ENCODE data around the gene DYSF. TPM values are rescaled to one million over a fixed set of nuclear protein-coding genes. Genes with fewer than 3 reads are reported as not detected.

The DYSF gene
- total RNA-seq, 1 donor from 2014 or later, result 11.1 TPM

- Mint-ChIP-seq H3K27me3 (ENCODE audit: unreplicated experiment) (peaks cover 6% of the 10 kb centered on the region), H3K9me3 (ENCODE audit: unreplicated experiment) (peaks cover 4% of the 10 kb centered on the region), H3K4me3 (ENCODE audit: unreplicated experiment) (peak overlapping the region; percentile 7), H3K4me1 (ENCODE audit: low read depth, unreplicated experiment) (peaks cover 39% of the 10 kb centered on the region), H3K27ac (ENCODE audit: unreplicated experiment) (peak overlapping the region; percentile 17), H3K36me3 (ENCODE audit: unreplicated experiment) (peaks cover 5% of the 10 kb centered on the region)
- TF ChIP-seq CTCF (IDR thresholded peaks at IDR 0.05; ENCODE audit: partially characterized antibody, unreplicated experiment), result no peak
- DNase-seq, result no peak
Observed at GRCh38 chr2:71591044-71591443, 137.7 kb downstream of the DYSF start.

GRCh38 chr2:71592181-71592711 is 138.9 kb downstream of the DYSF start:
- TF ChIP-seq CTCF (IDR thresholded peaks at IDR 0.05; ENCODE audit: partially characterized antibody, unreplicated experiment), result no peak
- Mint-ChIP-seq H3K4me1 (ENCODE audit: low read depth, unreplicated experiment) (peaks cover 39% of the 10 kb centered on the region), H3K4me3 (ENCODE audit: unreplicated experiment) (no peak overlapping the region), H3K9me3 (ENCODE audit: unreplicated experiment) (peaks cover 4% of the 10 kb centered on the region), H3K27me3 (ENCODE audit: unreplicated experiment) (peaks cover 4% of the 10 kb centered on the region), H3K36me3 (ENCODE audit: unreplicated experiment) (peaks cover 5% of the 10 kb centered on the region), H3K27ac (ENCODE audit: unreplicated experiment) (no peak overlapping the region)
- DNase-seq, result no peak

GRCh38 chr2:71595569-71595968 is 142.2 kb downstream of the DYSF start:
- no peak overlapping the region for H3K4me3 Mint-ChIP-seq (ENCODE audit: unreplicated experiment)
- no peak for TF ChIP-seq CTCF (IDR thresholded peaks at IDR 0.05; ENCODE audit: partially characterized antibody, unreplicated experiment)
- H3K4me1 Mint-ChIP-seq (ENCODE audit: low read depth, unreplicated experiment), result peaks cover 38% of the 10 kb centered on the region
- H3K27me3 Mint-ChIP-seq (ENCODE audit: unreplicated experiment), result peaks cover 2% of the 10 kb centered on the region
- DNase-seq, result no peak
- H3K27ac Mint-ChIP-seq (ENCODE audit: unreplicated experiment), result no peak overlapping the region
- peaks cover 5% of the 10 kb centered on the region for H3K36me3 Mint-ChIP-seq (ENCODE audit: unreplicated experiment)
- peaks cover 4% of the 10 kb centered on the region for H3K9me3 Mint-ChIP-seq (ENCODE audit: unreplicated experiment)

- no peak for DNase-seq
- Mint-ChIP-seq H3K4me3 (ENCODE audit: unreplicated experiment) (no peak overlapping the region), H3K36me3 (ENCODE audit: unreplicated experiment) (peaks cover 3% of the 10 kb centered on the region), H3K27me3 (ENCODE audit: unreplicated experiment) (no peaks in the 10 kb centered on the region), H3K4me1 (ENCODE audit: low read depth, unreplicated experiment) (peaks cover 33% of the 10 kb centered on the region), H3K27ac (ENCODE audit: unreplicated experiment) (no peak overlapping the region), H3K9me3 (ENCODE audit: unreplicated experiment) (peaks cover 4% of the 10 kb centered on the region)
- TF ChIP-seq CTCF (IDR thresholded peaks at IDR 0.05; ENCODE audit: partially characterized antibody, unreplicated experiment), result no peak
Observed at GRCh38 chr2:71596011-71596410, 142.7 kb downstream of the DYSF start.

GRCh38 chr2:71597756-71598155 is 144.4 kb downstream of the DYSF start:
- TF ChIP-seq CTCF (IDR thresholded peaks at IDR 0.05; ENCODE audit: partially characterized antibody, unreplicated experiment), result no peak
- Mint-ChIP-seq H3K27me3 (ENCODE audit: unreplicated experiment) (no peaks in the 10 kb centered on the region), H3K4me1 (ENCODE audit: low read depth, unreplicated experiment) (peaks cover 25% of the 10 kb centered on the region), H3K36me3 (ENCODE audit: unreplicated experiment) (peaks cover 6% of the 10 kb centered on the region), H3K9me3 (ENCODE audit: unreplicated experiment) (peaks cover 2% of the 10 kb centered on the region), H3K4me3 (ENCODE audit: unreplicated experiment) (no peak overlapping the region), H3K27ac (ENCODE audit: unreplicated experiment) (no peak overlapping the region)
- no peak for DNase-seq
